Activated CD4-positive, alpha-beta memory T cell treated with anti-CD3 and anti-CD28 coated beads for 36 hours (primary cell): ENCODE measurements around the gene PRR19. TPM values are rescaled to one million over a fixed set of nuclear protein-coding genes. Genes with fewer than 3 reads are reported as not detected.

Experiments
- CTCF ChIA-PET: fragments of 350-600 bp; sonication (Branson Sonifier 250); formaldehyde crosslinking; loops from one replicate; lab custom pipeline; 2021; ENCODE audit warnings: antibody characterized with exemption, inconsistent platforms; lab: Charles Lee
- POLR2A ChIA-PET: fragments of 350-600 bp; sonication (Branson Sonifier 250); formaldehyde crosslinking; loops from one replicate; lab custom pipeline; 2021; ENCODE audit warnings: antibody characterized with exemption; lab: Charles Lee
- DNase-seq: peaks from one replicate; pipeline ENCODE4 v3.0.0-alpha.2; 2020
- H3K27ac Mint-ChIP-seq: one replicate; pipeline ENCODE4 v1.8.0; 2021; ENCODE audit warnings: mixed read lengths
- H3K27me3 Mint-ChIP-seq: one replicate; pipeline ENCODE4 v1.8.0; 2021; ENCODE audit warnings: mixed read lengths
- H3K36me3 Mint-ChIP-seq: one replicate; pipeline ENCODE4 v1.8.0; 2021; ENCODE audit warnings: mixed read lengths
- H3K4me1 Mint-ChIP-seq: one replicate; pipeline ENCODE4 v1.8.0; 2021; ENCODE audit warnings: low read depth, mixed read lengths
- H3K4me3 Mint-ChIP-seq: one replicate; pipeline ENCODE4 v1.8.0; 2021; ENCODE audit warnings: mild to moderate bottlenecking, mixed read lengths
- H3K9me3 Mint-ChIP-seq: one replicate; pipeline ENCODE4 v1.8.0; 2021; ENCODE audit warnings: mixed read lengths
- intact Hi-C: fragments of 100-400 bp; cut with micrococcal nuclease; formaldehyde crosslinking; loops from one replicate; pipeline ENCODE4 v1.15.1; 2023
- total RNA-seq, 2 experiments: library from RNA; stranded (reverse); gene quantifications; one replicate each; pipeline ENCODE4 v1.2.3, GENCODE V29; 2021

PRR19 gene
- total RNA-seq, 2 experiments from 2014 or later = 0.61 to 0.81 TPM

DNA sequence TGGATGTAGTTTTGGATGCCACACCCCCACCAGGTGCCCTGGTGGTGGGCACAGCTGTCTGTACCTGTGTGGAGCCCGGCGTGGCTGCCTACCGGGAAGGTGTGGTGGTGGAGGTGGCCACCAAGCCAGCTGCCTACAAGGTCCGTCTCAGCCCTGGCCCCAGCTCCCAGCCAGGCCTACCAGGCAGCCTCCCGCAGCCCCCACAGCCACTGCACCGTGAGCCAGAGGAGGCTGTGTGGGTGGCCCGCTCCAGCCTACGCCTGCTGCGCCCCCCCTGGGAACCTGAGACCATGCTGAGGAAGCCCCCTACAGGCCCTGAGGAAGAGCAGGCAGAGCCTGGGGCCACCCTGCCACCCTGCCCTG is 29.4 kb upstream of the PRR19 start:
- H3K9me3 Mint-ChIP-seq = no peaks in the 10 kb centered on the region
- ChIA-PET POLR2A (no interaction called here), CTCF (no interaction called here)
- intact Hi-C loops = no loop called here
- H3K27ac Mint-ChIP-seq = no peak overlapping the region
- peaks cover 46% of the 10 kb centered on the region for H3K4me1 Mint-ChIP-seq
- H3K27me3 Mint-ChIP-seq = no peaks in the 10 kb centered on the region
- no peak for DNase-seq
- H3K4me3 Mint-ChIP-seq = no peak overlapping the region
- H3K36me3 Mint-ChIP-seq = peaks cover 23% of the 10 kb centered on the region

DNA sequence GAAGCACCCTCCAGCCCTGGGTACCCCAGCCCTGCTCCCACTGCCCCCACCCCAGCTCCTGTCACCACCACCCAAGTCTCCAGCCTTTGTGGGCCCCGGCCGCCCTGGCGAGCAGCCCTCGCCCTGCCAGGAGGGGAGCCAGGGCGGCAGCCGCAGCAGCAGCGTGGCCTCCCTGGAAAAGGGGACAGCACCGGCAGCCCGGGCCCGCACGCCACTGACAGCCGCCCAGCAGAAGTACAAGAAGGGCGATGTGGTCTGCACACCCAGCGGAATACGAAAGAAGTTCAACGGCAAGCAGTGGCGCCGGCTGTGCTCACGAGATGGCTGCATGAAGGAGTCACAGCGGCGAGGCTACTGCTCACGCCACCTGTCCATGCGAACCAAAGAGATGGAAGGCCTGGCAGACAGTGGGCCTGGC is 28.9 kb upstream of the PRR19 start:
- Mint-ChIP-seq H3K27me3 (no peaks in the 10 kb centered on the region), H3K4me3 (no peak overlapping the region), H3K27ac (no peak overlapping the region), H3K4me1 (peaks cover 42% of the 10 kb centered on the region), H3K9me3 (no peaks in the 10 kb centered on the region), H3K36me3 (peaks cover 23% of the 10 kb centered on the region)
- ChIA-PET CTCF (no interaction called here), POLR2A (no interaction called here)
- no peak for DNase-seq
- intact Hi-C loops = no loop called here

DNA sequence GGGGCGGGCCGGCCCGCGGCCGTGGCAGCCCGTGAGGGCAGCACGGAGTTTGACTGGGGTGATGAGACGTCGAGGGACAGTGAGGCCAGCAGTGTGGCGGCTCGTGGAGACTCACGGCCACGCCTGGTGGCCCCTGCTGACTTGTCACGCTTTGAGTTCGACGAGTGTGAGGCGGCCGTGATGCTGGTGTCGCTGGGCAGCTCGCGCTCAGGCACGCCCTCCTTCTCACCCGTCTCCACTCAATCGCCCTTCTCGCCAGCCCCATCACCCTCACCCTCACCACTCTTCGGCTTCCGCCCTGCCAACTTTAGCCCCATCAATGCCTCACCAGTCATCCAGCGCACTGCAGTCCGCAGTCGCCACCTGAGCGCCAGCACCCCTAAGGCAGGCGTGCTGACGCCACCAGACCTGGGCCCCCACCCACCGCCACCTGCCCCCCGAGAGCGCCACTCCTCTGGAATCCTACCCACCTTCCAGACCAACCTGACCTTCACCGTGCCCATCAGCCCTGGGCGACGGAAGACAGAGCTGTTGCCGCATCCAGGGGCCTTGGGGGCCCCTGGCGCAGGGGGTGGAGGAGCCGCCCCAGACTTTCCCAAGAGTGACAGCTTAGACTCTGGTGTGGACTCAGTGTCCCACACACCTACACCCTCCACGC is 28.4 kb upstream of the PRR19 start:
- Mint-ChIP-seq H3K4me1 (peaks cover 46% of the 10 kb centered on the region), H3K9me3 (no peaks in the 10 kb centered on the region), H3K36me3 (peaks cover 23% of the 10 kb centered on the region), H3K4me3 (no peak overlapping the region), H3K27ac (no peak overlapping the region), H3K27me3 (no peaks in the 10 kb centered on the region)
- intact Hi-C loops = no loop called here
- ChIA-PET POLR2A (no interaction called here), CTCF (no interaction called here)
- no peak for DNase-seq

DNA sequence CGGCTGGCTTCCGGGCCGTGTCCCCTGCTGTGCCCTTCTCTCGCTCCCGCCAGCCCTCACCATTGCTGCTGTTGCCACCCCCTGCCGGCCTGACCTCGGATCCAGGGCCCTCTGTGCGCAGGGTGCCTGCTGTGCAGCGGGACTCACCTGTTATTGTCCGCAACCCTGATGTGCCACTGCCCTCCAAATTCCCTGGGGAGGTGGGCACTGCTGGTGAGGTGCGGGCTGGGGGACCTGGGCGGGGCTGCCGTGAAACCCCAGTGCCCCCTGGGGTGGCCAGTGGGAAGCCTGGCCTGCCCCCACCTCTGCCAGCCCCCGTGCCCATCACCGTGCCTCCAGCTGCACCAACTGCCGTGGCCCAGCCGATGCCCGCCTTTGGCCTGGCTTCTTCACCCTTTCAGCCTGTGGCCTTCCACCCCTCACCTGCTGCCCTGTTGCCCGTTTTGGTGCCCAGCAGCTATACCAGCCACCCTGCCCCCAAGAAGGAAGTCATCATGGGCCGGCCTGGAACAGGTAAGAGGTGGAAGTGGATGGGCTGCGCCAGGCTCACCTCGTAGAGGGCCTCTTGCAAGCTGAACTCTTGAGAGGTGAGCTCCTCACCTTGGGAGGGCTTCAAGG is 27.8 kb upstream of the PRR19 start:
- Mint-ChIP-seq H3K9me3 (no peaks in the 10 kb centered on the region), H3K27me3 (no peaks in the 10 kb centered on the region), H3K4me1 (peaks cover 53% of the 10 kb centered on the region), H3K4me3 (no peak overlapping the region), H3K36me3 (peaks cover 23% of the 10 kb centered on the region), H3K27ac (no peak overlapping the region)
- CTCF ChIA-PET = interaction anchor here (1.2 to 7.0 kb wide), 2 partner anchors 30 to 165 kb away, joined by 3 to 107 read pairs; partner anchors contain the start of gene GSK3A
- DNase-seq = no peak
- intact Hi-C loops = no loop called here
- POLR2A ChIA-PET = no interaction called here

DNA sequence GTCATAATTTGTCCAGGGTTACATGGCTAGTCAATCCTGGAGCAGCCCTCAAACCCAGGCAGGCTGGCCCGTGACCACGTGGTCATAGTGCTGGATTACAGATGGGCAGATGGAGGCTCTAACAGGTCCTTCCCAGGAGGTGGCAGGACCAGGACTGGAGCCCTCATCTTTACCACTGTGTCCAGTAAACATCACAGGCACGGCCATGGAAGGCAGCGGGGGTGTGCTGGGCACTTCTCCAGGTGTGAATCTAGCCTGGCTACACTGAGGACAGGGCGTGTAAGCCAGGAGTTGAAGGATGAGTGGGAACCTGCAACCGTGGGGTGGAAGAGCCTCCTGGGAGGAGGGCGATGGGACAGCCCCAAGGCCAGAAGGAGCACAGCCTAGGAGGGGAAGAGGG is 26.8 kb upstream of the PRR19 start:
- Mint-ChIP-seq H3K9me3 (no peaks in the 10 kb centered on the region), H3K27me3 (no peaks in the 10 kb centered on the region), H3K36me3 (peaks cover 25% of the 10 kb centered on the region), H3K4me1 (peaks cover 59% of the 10 kb centered on the region), H3K27ac (no peak overlapping the region), H3K4me3 (no peak overlapping the region)
- CTCF ChIA-PET = interaction anchor here (1.2 to 7.0 kb wide), 2 partner anchors 31 to 166 kb away, joined by 3 to 107 read pairs; partner anchors contain the start of gene GSK3A
- DNase-seq = no peak
- intact Hi-C loops = no loop called here
- POLR2A ChIA-PET = no interaction called here

DNA sequence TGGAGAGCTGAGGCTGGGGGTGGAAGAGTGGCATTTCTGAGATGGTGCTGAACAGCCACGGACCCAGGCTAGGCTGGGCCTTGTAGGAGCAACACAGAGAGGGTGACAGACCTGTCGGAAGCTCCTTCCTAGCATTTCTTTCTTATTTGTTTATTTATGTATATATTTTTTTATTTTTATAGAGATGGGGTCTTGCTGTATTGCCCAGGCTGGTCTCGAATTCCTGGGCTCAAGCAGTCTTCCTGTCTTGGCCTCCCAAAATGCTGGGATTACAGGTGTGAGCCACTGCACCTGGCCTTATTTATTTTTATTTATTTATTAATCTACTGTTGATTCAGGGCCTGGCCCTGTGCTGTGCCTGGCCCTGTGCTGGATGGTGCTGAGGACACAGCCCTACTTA is 26.4 kb upstream of the PRR19 start:
- ChIA-PET POLR2A (no interaction called here), CTCF (interaction anchor here (1.2 to 7.0 kb wide), 2 partner anchors 32 to 166 kb away, joined by 3 to 107 read pairs; partner anchors contain the start of gene GSK3A)
- H3K9me3 Mint-ChIP-seq = no peaks in the 10 kb centered on the region
- peaks cover 25% of the 10 kb centered on the region for H3K36me3 Mint-ChIP-seq
- no peak for DNase-seq
- H3K4me3 Mint-ChIP-seq = no peak overlapping the region
- H3K4me1 Mint-ChIP-seq = peaks cover 56% of the 10 kb centered on the region
- intact Hi-C loops = no loop called here
- no peak overlapping the region for H3K27ac Mint-ChIP-seq
- no peaks in the 10 kb centered on the region for H3K27me3 Mint-ChIP-seq

DNA sequence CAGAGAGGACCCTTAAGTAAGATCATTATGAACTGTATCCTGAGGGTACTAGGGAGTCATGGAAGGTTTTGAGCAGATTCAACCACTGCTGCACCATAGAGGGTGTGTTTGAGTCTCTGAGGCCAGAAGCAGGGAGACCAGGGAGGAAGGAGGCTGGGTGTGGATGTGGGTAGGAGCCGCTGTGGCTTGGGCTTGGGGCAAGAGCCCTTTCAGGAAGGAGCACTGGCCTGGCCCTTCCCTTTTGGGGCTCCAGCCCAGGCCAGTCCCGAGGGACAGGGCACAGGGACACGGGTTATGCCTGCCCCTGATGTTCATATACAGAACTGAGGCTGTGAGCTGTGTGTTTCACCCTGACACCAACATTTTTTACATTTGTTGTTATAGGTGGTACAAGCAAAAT is 25.6 kb upstream of the PRR19 start:
- no peaks in the 10 kb centered on the region for H3K27me3 Mint-ChIP-seq
- intact Hi-C loops = no loop called here
- H3K27ac Mint-ChIP-seq = peak overlapping the region; percentile 64
- no peaks in the 10 kb centered on the region for H3K9me3 Mint-ChIP-seq
- no peak for DNase-seq
- CTCF ChIA-PET = interaction anchor here (7.0 kb wide), 1 partner anchor 33 kb away, joined by 107 read pairs; the partner anchor contains the start of gene GSK3A
- POLR2A ChIA-PET = interaction anchor here (0.6 to 1.5 kb wide), 2 partner anchors 25 to 34 kb away, joined by 3 to 5 read pairs; partner anchors contain the start of gene GSK3A
- peaks cover 52% of the 10 kb centered on the region for H3K4me1 Mint-ChIP-seq
- H3K4me3 Mint-ChIP-seq = no peak overlapping the region
- peaks cover 25% of the 10 kb centered on the region for H3K36me3 Mint-ChIP-seq

DNA sequence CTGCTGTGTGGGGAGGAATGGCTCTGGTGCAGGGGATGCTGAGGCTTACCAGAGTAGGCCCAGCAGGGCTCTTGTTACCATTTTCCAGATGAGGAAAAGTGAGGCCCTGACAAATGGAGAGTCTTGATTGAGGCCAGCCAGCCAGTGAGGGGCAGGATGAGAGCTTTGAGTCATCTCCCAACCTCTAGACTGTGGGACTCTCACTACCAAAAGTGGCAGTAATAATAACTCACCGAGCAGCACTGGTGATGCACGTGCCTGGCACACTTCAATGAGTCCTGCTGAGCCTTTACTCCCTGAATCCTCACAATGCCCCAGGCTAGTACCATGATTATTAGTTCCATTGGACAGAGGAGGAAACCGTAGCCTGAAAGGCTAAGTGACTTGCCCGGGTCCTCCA is 25.1 kb upstream of the PRR19 start:
- no peak overlapping the region for H3K4me3 Mint-ChIP-seq
- no peaks in the 10 kb centered on the region for H3K9me3 Mint-ChIP-seq
- intact Hi-C loops = no loop called here
- peaks cover 21% of the 10 kb centered on the region for H3K36me3 Mint-ChIP-seq
- POLR2A ChIA-PET = interaction anchor here (0.6 to 1.5 kb wide), 2 partner anchors 26 to 34 kb away, joined by 3 to 5 read pairs; partner anchors contain the start of gene GSK3A
- H3K4me1 Mint-ChIP-seq = peaks cover 54% of the 10 kb centered on the region
- peak overlapping the region; percentile 69 for H3K27ac Mint-ChIP-seq
- CTCF ChIA-PET = interaction anchor here (7.0 kb wide), 1 partner anchor 33 kb away, joined by 107 read pairs; the partner anchor contains the start of gene GSK3A
- H3K27me3 Mint-ChIP-seq = no peaks in the 10 kb centered on the region
- DNase-seq = peak; percentile 70

DNA sequence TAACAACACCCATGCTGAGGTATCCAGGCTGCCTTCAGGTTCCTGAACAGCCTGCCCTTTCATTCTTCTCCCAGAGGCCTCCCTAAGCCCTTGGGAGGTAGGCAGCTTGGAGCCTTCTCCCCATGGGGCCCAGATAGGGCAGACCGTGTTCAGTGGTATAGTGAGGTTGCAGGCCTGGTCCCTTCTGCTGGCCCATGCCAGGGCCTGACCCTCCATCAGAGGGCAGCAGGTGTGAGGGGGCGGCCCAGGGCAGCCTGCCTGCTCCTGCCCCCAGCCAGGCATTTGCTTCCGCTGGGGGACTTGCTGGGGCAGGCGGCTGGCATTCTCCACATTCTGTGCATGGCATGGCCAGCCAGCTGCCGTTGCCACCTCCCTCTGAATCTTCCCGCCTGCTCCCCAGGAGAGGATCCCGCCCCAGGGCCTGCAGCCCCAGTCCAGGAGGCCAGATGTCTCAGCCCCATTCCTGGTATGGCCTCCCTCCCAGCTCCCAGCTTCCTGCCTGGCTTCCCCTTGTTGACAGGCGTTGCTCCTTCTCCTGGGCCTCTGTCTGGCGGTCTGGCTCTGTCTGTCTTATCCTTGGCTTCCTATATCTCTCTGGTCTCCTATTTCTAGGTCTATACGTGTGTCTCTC is 24.0 kb upstream of the PRR19 start:
- Mint-ChIP-seq H3K27me3 (no peaks in the 10 kb centered on the region), H3K4me1 (peaks cover 62% of the 10 kb centered on the region), H3K27ac (no peak overlapping the region), H3K9me3 (no peaks in the 10 kb centered on the region), H3K36me3 (peaks cover 19% of the 10 kb centered on the region), H3K4me3 (no peak overlapping the region)
- intact Hi-C loops = no loop called here
- ChIA-PET CTCF (interaction anchor here (0.9 to 7.0 kb wide), 4 partner anchors 27 to 148 kb away, joined by 3 to 107 read pairs (median 22); partner anchors contain the start of genes GSK3A and ZNF526), POLR2A (interaction anchor here (1.2 to 2.3 kb wide), 5 partner anchors 7 to 36 kb away, joined by 3 to 15 read pairs (median 3); partner anchors contain the start of genes CIC and GSK3A)
- no peak for DNase-seq

DNA sequence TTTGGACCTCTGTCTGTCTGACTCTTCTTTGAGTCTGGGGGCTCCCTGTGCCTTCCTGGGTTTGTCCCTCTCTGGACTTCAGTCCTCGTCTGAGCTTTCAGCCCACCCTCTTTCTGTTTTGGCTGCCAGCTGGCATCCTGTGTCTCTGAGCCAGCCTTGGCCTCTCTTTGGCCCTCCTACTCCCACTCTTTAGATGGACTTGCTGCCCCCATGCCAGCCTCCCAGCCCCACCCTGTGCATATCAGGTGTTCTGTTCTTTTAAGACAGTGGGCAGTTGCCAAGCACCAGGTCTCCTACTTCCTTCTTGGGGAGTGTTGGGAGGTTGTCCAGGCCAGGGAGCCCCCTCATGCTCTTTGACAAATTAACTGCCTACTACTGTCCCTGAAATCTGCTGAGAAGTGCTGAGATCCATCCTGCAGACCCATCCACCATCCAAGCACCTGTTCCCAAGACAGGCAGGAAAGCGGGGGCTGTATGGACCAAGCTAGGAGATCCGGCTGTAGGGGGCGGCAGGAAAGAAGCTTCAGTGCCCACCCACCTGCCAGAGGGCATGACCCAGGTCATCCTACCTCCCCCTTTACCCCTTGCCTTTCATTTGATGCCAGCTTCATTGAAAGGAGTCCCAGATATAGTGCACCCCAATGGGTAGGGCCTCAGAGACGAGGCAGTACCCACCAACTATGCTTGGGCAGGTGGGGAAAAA is 23.3 kb upstream of the PRR19 start:
- H3K9me3 Mint-ChIP-seq = no peaks in the 10 kb centered on the region
- ChIA-PET POLR2A (interaction anchor here (0.5 to 2.3 kb wide), 9 partner anchors 8 to 168 kb away, joined by 3 to 15 read pairs (median 3); partner anchors contain the start of genes CIC and GSK3A), CTCF (interaction anchor here (0.8 to 7.0 kb wide), 18 partner anchors 8 to 163 kb away, joined by 3 to 107 read pairs (median 6); partner anchors contain the start of genes ERF, GSK3A, PAFAH1B3 and POU2F2)
- peaks cover 15% of the 10 kb centered on the region for H3K36me3 Mint-ChIP-seq
- no peak overlapping the region for H3K4me3 Mint-ChIP-seq
- H3K4me1 Mint-ChIP-seq = peaks cover 59% of the 10 kb centered on the region
- H3K27ac Mint-ChIP-seq = peak overlapping the region; percentile 91
- intact Hi-C loops = loop anchor here (1.0 kb wide), 1 partner anchor 145 kb away; no protein-coding TSS in a partner anchor
- DNase-seq = no peak
- no peaks in the 10 kb centered on the region for H3K27me3 Mint-ChIP-seq
